Urothelium cell line (cell line): ENCODE measurements around the gene MOSMO.
"Not testable (repeated sequence)": the region's sequence is repeated elsewhere in the genome, so short reads cannot be mapped to it uniquely, and the experiment has no call there.

Experiments
- DNase-seq: peaks from one replicate; pipeline ENCODE4 v3.0.0; 2011; ENCODE audit warnings: low spot score, mixed read lengths
- FAIRE-seq: peaks from 2 replicates; lab custom pipeline; 2011; peaks lifted over from hg19 to GRCh38; lab: Jason Lieb, UNC

MOSMO gene

DNA sequence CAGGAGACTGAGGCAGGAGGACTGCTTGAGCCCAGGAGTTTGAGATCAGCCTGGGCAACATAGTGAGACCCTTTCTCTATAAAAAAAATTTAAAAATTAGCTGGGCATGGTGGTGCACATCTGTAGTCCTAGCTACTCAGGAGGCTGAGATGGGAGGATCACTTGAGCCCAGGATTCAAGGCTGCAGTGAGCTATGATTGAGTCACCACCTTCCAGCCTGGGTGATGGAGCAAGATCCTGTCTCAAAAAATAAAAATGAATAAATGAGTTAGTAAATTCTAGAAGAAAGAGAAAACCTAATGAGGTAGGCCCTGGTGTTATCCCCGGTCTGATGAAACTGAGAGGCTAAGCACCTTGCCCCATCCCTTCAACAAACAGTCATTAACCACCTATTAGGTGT, 5.9 kb upstream of the MOSMO start:
- not testable (repeated sequence) for FAIRE-seq, DNase-seq

DNA sequence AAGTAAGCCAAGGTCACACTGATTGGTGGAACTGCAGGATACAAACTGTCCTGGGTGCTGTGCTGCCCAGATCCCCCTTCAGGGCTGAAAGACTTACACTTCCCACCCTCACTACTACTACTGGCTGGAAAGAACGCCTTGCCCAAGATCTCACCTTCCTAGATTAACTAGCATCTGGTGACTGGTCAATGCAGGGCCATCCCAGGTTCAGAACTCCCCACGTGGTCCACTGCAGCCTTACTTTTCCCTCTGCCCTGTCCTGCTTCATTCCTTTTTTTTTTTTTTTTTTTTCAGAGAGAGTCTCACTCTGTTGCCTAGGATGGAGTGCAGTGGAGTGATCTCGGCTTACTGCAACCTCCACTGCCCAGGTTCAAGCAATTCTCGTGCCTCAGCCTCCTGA, 4.7 kb upstream of the MOSMO start:
- DNase-seq (no peak), FAIRE-seq (no peak)

DNA sequence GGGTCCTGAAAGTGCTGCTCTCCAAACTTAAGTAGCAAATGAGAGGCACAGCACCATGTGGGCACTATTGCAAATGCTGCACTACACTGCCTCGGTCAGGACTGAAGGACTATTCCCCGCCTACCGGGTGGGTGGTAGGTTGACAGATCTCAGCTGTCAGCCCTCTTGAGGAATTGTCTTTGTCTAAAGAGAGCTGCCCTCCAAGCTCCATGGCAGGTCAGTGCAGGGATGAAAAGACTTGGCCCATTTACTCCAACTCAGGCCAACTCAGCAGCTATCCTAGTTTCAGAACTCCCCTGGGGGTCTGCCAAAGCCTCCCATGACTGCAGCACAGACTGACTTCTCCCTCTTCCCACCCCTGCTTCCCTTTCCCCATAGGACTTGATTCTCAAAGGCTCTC, 3.6 kb upstream of the MOSMO start:
- FAIRE-seq, result no peak

DNA sequence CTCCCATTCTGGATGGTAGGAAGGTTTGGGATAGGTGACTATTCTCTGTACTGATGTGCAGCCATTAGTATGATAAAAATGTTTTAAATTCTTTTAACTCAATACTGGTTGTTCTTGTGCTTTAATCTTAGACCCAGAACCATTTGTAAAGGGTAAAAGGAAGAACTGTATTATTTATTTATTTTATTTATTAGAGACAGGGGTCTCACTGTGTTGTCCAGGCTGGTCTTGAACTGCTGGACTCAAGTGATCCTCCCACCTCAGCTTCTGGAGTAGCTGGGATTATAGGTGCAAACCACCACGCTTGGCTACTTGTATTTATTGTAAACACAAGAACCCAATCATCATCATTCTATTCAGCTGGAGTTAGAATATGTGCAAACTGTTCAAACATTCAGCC, 2.2 kb upstream of the MOSMO start:
- DNase-seq, result no peak
- no peak for FAIRE-seq

More for the DNA sequence above, 3.6 kb upstream of the MOSMO start:
- no peak for DNase-seq

DNA sequence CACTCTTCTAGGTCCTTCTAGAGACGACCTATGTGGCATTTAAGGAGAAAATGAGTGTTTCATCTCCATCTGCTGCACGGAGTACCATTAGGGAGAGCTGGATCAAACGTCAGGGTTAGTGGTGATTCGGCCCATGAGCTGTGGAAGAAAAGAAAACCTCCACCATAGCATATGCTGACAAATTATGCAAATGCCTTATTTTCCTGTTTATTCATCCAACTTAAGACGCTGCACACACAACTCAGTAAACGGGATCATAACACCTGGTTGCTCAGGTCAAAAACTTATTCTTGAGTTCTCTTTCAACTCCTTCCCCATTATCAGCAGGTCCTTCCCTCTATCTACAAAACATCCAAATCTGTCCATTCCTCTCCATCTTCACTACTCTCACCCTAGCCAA, 1.3 kb upstream of the MOSMO start:
- FAIRE-seq (no peak), DNase-seq (no peak)

DNA sequence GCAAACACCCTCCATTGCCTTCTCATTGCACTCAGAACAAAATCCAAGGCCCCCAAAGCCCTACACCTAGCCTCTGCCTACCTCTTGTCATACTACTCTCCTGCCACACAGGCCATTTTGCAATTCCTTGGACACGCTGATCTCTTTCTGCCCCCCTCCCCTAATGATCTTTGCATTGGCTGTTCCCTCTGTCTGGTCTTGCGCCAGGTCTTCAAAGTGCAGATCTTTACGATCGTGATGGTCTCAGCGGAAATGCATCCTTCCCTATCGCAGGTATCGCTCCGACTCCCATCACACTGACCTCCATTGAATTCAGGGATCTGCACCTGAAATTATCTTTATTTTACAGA, 777 bp upstream of the MOSMO start:
- DNase-seq (no peak), FAIRE-seq (no peak)

DNA sequence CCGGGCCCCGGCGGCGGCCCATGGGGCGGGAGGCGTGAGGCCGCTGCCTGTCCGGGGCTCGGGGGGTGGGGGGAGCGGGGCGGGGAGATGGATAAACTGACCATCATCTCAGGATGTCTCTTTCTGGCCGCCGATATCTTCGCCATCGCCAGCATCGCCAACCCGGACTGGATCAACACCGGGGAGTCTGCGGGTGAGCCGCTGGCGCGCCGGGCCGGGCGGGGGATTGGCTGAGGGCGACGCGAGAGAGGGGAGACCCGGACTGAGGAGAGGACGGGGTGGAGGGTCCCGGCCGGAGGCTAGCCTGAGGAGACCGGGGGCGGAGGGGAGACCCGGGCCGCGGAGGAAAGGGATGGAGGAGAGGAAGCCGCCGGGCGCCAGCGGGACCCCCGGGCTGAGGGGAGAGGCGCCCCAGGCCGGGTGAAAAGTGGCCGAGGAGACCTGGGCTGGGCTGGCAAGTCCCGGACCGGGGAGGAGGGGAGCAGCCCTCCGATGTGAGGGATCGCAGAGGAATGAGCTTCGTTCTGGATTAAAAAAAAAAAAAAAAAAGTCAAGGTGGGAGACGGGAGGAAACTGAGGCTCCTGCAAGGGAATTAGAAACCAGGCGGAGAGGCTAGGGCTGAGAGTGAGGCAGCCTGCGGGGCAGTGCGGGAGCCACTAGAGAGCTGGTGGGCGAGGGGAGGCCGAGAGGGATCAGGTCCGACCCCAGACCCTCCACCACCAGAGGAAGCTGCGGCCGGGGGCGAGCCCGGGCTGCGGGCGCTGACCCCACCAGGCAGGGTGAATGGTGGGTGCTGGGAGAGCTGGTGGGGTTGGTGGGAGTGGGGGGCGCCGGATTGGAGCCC, 526 bp downstream of the MOSMO start:
- FAIRE-seq, result no peak
- no peak for DNase-seq

DNA sequence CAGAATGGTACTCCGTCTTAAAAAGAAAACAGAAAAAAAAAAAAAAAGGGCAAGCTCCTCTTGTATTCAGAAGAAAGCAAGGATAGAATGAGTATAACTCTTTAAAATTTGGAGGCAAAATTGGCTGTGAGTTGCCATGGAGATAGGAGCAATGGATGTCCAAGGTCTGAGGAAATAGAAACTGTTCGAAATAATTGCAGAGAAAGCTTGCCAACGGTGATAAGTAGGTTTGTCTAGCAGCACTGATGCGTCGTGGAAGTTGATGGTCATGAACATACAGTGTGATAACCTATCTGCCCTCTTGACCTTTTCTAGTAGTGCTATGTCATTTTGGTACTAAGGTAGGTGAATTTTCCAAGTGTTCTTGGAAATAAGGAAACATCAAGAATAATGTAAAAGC, 3.0 kb downstream of the MOSMO start:
- FAIRE-seq (no peak), DNase-seq (no peak)

DNA sequence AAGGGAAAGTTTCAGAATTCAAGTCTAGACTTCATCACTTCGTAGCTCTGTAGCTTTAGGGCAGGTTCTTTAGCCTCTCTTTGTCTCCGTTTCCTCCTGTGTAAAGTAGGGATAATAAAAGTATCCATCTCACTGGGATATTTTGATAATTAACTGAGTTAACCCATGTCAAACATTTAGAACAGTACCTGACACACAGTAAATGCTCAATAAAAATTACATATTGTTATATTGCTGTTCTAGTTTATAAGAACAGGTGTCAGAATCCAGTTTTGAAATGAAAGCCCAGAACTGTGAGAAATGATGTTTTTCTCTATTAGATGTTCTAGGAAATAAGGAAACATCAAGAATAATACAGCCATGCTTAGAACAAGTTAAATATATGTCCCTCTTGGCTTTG, 4.3 kb downstream of the MOSMO start:
- no peak for FAIRE-seq
- DNase-seq, result no peak

DNA sequence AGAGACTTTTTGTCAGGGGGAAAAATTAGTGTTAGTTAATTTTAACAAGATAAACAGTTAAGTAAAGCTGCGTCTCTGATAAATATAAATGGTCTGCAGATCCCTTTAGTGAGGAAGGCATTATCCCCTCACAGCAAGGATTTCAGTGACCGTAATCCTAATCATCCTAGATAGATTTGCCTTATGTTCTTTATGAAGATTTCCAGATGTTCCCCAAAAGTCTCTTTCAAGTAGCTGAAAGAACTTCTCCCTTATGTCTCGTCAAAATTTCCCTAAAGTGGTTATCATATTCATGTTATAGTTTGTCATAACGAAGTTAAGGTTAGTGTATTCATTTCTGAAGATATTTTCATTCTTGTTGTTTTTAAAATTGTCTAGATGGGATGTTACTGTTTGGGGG, 5.6 kb downstream of the MOSMO start:
- DNase-seq (no peak), FAIRE-seq (no peak)

DNA sequence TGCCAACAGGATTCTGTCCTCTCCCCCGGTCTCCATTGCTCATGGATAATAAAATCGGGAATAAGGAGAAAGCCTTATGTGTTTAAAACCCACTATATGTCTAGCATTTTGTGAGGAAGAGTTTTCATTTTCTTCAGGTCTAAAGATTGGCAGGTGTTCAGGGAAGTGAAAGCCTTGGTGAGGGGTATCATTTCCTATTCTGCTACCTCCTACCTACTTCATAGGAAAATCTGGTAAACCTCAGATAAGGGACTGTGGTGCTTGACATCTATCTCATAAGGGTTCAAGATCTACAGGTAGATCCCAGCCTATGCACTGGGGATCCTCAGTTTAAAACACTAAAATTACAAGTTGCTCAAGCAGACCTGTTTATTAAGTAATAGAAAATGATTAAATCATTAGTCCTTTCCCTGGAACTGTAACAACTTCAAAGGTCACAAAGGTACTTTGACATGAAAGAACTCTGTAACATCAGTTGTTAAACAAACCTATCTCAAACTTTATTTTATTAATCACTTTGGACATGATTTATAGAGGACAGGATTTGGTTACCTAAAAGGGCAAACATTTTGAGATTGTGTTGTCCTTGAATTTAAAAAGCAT, 6.5 kb downstream of the MOSMO start:
- FAIRE-seq (no peak), DNase-seq (no peak)

DNA sequence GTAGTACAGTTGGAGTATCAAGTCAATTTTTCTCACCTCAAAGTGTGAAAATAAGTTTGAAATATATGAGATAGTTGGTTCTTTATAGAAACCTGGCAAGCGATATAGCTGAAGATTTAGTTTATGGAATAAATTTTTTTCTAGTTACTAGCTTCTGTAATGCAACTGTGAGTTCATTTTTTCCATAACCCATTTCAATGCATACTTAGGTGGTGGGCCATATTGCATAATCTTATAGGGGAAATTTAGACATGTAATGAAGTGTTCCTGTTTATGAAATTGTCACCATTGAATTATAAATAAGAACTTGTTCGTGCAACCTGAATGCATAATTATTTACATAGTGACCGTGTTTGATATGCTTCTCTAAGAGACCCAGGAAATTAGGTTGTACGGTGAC, 9.0 kb downstream of the MOSMO start:
- DNase-seq (no peak), FAIRE-seq (no peak)

DNA sequence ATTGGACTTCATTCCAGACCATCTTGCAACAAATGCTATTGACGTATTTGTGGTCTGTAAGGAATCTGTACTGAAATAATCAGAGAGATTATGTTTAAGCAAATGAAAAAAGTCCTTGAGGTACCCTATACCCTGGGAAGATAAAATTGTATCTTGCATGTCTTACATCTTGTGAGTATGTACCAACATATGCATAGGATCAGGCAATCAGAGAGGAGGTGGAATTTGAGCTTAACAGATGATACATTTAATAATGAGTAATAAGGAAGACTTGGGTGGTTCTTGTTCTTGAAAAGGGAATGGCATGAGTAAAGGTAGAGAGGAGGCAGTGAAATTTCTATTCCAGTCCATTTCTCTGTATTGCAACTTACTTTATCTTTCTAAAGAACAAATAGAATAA, 10.6 kb downstream of the MOSMO start:
- no peak for FAIRE-seq
- no peak for DNase-seq

DNA sequence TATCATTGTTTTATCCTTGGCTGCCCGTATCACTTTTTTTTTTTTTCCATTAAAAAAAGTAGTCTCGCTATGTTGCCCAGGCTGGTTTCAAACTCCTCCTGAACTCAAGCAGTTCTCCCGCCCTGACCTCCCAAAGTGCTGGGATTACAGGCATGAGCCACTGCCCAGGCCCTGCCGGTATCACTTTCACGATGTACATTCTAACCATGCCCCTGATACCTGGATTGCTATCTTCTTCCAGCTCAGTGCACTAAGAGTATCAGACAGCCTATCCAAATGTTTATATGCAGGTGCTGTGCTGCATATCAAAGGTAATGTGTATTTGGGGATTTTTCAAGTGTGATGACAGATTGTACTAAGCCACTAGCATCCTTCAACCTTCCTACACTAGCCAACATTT, 14.2 kb downstream of the MOSMO start:
- DNase-seq, result no peak
- FAIRE-seq, result no peak

DNA sequence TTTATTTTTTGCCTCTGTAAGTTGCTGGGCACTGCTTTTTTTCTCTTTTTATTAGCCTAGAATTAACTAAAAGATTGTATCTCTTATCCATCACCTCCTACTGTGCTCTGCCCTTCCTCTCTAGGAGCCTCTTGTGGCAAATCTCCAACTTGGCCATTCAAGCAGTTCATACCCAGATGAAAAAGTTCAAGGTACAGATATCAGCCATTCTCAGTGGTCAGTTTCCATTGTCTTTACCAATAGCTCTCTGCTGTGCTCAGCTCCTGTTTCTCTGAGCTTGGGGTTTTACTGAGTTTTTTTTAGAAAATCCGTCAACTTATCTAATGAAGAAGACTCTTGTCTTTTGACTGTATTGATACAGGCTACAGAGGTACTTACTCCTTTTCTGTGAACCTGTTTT, 15.6 kb downstream of the MOSMO start:
- DNase-seq (no peak), FAIRE-seq (no peak)

DNA sequence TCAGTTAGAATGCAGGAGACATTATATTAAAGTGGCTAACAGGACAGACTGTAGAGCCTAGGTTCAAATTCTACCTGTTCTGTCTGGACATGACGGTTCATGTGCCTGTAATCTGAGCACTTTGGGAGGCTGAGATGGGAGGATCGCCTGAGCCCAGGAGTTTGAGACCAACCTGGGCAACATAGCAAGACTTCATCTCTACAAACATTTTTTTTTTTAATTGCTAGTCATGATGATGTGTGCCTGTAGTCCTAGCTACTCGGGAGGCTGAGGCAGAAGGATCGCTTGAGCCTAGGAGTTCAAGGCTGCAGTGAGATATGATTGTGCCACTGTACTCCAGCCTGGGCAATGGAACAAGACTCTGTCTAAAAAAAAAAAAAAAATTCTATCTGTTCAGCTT, 16.9 kb downstream of the MOSMO start:
- not testable (repeated sequence) for FAIRE-seq, DNase-seq

DNA sequence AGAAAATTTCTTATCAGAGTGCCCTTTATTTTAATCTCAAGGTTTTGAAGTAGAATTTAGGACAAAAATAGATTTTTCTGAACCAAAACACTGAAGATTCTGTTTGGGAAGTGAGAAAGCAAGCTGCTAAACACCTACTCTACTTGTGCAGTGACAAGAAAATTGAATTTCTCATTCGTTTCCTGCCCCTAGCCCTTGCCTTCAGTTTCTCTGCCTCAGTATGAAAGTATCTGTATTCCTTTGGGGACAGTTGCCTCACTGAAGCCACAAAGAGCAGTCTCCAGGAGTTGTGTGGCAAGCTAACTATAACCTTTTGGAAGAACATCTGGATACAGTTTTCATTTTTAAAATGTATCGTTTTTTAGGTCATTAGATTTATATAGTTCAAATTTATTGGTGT, 19.7 kb downstream of the MOSMO start:
- no peak for FAIRE-seq

DNA sequence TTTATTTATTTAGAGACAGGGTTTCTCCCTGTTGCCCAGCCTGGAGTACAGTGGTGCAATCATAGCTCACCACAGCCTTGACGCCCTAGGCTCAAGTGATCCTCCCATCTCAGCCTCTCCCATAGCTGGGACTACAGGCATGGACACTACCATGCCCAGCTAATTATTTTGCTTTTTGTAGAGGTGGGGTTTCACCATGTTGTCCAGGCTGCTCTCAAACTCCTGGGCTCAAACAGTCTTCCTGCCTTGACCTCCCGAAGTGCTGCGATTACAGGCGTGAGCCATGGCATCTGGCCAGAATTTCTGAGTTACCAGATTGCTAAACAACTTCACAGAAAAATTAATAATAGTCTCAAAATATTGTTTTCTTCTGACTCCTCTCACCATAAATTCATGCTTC, 21.7 kb downstream of the MOSMO start:
- FAIRE-seq (no peak), DNase-seq (no peak)

More for the DNA sequence above, 19.7 kb downstream of the MOSMO start:
- no peak for DNase-seq

DNA sequence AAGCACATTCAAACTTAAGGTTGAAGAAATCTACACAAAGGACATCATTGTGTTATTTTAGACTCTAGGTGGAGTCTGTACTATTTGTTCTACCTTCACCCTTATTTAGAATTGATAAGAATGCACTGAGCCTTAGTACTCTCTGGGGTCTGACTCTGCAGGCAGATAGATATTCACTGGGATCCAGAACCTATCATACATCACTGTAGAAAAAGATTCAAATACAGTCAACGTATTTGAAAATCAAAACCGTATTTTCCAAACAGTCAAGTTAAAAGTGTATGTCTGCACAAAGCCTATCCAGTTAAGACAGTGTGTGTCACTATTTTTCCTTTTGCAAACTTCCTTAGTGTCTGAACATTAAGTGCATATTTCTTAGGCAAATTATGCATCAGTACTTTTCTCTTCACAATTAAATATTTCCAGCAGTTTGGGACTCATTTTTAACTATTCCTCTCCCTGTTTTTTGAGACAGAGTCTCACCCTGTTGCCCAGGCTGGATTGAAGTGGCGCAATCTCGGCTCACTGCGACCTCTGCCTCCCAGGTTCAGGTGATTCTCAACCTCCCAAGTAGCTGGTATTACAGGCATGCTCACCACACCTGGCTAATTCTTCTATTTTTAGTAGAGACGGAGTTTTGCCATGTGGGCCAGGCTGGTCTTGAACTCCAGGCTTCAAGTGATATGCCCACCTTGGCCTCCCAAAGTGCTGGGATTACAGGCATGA, 22.3 kb downstream of the MOSMO start:
- FAIRE-seq, result no peak
- no peak for DNase-seq

DNA sequence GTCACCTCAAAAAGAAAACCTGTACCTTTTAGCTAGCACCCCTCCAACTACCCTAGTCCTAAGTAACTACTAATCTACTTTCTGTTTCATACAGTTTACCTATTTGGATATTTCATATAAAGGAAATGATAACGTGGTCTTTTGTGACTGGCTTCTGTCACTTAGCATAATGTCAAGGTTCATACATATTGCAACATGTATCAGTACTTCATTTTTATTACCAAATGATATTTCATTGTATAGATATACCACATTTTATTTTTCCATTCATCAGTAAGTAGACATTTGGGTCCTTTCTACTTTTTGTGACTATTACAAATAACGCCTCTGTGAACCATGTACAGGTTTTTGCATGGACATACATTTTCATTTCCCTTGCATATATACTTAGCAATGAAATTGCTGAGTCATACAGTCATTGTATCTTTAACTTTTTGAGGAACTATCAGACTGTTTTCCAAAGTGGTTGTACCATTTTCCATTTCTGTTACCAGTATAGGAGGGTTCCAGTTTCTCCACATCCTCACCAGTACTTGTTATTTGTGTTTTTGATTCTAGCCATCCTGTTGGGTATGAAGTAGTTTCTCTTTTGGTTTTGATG, 23.7 kb downstream of the MOSMO start:
- DNase-seq, result no peak
- no peak for FAIRE-seq

DNA sequence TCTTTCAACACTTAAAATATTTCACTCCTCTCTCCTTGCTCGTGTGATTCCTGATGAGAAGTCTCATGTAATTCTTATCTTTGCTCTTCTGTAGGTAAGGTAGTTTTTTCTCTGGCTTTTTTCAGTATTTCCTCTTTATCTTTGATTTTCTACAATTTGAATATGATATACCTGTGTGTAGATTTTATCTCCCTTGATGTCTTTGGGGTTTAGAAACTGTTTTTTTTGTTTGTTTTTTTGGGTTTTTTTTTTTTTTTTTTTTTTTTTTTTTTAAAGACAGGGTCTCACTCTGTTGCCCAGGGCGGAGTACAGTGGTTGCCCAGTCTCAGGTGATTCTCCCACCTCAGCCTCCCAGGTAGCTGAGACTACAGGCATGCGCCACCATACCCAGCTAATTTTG, 26.6 kb downstream of the MOSMO start:
- DNase-seq, result no peak
- FAIRE-seq, result no peak

DNA sequence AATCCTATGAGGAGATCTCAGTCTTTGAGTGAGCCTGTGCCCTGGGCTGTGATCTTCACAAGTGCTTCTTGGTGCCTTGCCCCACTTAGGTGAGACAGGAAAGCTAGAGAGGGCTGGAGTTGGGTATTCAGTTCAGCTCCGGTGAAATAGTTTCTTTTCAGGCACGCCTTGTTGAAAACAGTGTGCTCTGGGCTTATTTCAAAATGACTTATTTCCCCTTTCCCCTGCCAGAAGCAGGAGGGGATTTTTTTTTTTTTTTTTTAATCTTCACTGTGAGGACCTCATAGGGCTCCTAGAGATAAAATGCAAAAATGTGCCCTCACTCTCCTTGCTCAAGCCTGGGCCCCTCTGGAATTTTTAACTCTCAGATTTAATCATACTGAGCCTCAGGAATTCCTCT, 27.2 kb downstream of the MOSMO start:
- no peak for DNase-seq
- no peak for FAIRE-seq
